Measurements from ENCODE around the gene TPCN2.
A peak's percentile ranks its signal among the peaks of the same experiment; 100 is the strongest.

The TPCN2 gene

DNA sequence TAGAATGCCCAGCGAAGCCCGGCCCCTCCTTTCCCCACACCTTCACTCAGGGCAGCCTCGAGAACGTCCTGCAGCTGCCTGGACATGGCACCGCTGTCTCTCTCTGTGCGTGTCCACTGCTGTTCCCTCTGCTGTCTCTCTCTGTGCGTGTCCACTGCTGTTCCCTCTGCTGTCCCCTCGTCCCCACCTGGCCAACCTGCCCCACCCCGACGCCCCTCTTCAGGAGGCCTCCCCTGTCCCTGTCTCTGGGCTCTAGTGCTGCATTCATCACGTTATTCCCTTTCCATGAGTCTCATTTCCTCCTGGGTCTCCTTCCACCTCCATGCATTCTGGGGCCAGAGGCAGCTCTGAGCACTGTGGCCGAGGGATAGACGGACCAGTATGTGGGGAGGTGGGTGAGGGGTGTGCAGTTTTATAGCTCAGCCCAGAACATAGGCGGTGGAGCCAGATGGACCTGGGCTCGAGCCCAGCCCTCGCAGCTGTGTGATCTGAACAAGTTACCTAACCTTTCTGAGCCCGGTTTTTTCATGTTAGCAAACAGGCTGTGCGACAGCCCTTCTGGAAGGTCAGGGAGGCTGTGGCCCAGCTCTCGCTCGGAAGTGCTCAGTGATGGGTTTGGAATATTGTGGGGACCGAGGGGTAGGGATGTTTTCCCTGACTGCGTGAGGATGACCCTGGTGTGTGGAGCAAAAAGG lies 65.1 kb downstream of the TPCN2 start:
- no peak for DNase-seq

DNA sequence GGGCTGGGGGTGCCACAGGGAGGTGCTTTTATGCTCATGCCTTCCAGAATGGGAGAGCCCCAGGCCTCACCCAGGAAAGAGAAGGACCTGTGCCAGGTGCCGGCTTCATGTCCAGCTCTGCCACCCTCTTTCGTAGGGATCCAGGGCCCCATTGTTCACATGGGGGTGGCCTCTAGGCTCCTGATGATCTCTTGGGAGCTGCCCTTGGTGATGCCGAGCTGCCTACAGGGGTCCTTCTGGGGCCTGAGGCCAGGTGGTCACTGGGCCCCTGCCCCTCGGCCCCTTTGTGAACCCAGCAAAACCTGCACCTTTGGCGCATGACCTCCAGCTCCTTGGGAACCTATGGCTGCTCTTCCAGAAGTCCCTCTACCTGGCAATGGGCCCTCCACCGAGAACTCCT lies 65.6 kb downstream of the TPCN2 start:
- DNase-seq: no peak

DNA sequence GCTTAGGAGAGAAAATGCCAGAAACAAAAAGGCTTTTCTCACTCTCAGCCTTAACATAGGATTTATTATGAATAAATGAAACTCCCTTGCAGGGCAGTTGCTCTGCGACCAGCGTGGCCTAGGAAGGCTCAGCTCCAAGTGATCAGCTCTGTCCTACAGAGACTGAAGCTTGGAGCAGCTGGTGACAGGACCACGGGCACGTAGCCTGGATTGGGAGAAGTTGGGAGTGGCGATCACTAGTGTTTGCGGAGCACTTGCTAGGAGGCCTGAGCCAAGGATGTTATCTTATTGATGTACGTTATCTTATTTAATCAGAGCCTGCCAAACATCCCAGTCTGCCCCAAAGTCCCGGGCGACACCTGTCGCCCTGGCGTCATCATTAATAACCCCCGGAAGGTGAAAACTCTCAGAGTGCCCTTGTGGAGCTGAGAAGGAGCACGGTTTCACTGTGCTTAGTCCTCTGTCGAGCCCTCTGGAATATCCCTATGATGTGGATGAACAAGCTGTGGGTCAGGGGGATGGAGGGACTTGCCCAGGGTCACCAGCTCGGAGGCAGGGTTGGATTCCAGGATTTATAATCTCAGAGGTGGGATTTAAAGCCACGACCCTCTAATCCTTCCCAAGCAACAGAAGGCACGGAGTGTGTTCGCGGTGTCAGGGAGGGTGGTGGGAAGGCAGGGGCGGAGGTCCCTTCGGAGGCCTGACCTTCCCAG lies 66.2 kb downstream of the TPCN2 start:
- no peak for DNase-seq

DNA sequence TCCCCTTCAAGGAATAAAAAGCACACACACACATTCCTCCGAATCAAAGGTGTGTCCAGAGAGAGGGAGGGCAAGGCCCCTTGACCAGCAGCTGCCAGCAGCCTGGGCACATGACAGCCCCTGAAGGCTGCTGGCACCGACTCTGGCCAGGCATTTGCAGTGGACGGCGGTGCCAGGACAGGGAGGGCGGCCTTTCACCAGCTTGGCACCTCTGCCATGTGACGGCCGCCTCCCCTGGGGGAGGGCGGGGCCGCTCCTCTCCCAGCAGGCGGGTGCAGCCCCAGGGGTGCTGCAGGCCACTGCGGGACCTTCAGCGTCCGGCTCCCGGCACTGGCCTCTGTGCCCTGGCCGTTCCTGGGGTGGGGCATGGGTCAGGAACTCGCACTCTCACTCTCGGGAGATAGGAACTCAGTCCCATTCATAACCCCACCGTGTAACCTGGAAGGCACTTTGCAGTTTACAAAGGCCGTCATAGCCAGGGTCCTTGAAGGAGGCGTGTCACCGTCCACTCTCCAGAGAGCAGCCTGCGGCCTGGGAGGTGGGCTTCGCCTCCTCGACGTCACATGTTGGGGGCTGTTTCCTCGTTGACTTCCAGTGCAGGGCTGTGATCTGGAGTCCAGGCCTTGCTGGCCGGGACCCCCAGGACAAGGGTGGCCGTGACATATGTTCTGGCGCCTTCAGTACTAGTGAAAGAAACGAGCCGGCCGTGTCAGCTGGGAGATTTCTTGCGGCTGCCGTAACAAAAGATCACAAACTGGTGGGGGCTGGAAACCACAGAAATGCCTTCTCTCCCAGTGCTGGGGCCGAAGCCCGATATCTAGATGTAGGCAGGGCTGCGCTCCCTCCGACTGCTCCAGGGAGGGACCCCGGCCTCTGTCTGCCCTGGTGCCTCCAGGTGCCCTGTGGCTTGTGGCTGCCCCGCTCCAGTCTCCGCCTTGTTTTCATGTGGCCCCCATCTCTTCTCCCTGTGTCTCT lies 67.1 kb downstream of the TPCN2 start:
- no peak for DNase-seq

DNA sequence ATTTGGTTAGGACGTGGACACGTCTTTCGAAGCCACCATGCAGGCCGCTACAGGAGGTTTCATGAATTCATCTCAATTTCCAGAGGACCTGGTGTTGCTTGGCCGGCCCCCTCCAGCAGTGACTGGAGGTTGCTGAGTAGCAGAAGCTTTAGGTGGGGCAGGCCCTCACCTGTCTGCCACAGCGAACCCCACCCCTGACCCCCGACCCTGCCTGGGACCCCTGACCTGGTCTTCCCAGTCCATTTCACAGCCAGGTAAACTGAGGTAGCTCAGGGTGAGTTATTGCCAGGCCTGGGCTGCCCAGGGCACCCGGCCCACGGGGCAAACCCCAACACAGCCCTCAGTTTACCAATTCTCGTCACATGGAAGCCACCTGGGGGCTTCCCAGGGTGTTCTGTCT lies 67.9 kb downstream of the TPCN2 start:
- DNase-seq: no peak

DNA sequence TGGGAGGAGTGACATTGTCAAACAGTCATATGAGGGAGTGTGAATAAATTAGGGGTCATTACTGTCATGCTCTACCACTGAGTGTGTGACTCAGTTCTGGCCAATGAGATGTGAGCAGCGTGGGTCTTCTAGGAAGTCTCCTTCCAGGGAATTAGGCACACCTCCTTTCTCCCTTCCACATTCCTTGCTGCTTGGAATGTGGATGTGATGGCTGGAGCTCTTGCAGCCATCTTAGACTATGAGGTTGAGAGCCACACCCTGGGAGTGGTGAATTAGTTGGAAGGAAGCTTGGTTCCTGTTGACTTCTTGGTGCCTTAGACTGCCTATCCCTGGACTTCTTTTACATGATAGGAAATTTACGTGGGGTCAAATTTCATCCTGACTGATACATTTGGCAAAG lies 70.5 kb downstream of the TPCN2 start:
- no peak for DNase-seq

DNA sequence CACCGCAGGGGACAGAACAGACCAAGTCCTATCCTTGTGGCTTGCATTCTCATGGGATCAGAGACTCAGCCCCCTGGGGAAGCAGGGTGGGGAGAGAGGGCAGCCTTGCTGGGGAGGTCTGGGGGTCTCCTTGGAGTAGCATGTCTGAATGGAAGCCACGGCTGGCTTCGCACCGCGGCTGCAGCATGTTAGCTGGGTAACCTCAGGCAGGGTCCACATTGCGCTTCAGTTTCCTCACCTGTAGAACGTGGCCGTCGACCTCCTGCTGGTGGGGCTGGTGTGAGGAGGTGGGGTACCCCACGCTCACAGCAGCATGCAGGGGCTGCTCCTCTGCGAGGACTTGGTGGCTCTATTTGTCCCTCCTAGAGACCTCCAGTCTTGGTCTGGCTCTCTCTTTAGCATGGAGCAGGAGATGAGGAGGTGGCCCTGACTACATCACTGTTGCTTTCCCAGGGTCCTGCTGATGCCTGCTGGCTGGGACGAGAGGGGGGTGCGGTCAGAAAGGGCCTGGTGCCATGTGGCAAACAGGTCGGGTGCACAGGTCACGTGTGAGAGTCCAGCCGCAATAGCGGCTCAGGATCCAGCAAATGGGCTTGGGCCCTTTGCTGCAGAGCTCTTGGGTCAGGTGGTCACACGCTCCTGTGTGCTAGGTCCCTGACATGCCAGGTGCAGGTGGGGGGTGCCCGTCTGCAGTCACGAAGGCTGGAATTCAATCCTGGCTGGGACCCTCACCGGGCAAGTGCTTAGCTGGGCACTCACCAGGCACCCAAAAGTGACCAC lies 71.6 kb downstream of the TPCN2 start:
- DNase-seq: no peak

DNA sequence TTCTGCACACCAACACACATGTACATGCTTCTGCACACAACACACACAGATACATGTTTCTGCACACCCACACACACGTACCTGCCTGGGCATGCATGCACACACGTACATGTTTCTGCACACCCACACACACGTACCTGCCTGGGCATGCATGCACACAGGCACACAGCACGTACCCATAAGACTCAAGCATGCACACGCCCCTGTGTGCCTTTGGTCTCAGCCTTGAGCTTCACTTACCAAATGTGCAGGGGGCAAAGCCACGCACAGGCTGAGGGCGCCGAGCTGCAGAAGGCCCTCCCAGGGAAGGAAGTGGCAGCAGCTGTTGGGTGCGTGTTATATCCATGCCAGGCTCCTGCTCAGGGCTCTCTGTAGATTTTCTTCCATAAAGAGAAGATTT lies 72.3 kb downstream of the TPCN2 start:
- no peak for DNase-seq

DNA sequence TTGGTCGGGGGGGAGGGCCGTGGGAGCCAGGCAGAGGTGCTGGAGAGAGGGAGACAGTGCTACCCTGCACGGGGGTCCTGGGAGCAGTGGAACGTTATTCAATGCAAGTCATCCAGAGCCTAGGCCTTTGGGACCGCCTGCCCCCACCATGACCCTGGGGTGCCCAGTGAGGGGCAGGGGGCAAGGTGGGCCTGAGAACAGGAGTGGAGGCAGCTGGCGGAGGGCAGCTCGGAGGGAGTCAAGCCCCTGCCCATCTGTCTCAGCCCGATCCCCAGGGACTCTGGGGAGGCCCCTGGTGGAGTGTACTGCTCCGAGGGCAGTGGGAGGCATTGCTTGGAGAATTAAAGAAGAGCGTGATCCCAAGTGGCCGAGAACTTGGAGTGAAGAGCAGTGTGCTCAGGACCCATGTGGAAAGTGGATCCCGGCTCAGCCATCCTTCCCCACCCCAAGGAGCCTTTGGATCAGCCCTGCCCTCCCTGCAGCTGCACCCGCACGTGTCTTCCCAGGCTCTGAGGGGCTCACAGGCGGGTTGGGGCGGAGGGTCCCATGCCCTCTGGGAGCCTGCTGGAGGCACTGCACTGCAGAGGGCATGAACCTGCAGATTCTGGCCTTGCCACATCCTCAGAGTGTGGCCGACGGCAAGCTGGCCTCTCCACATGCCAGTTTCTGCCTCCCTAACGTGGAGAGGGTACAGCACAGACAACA lies 73.0 kb downstream of the TPCN2 start:
- no peak for DNase-seq

DNA sequence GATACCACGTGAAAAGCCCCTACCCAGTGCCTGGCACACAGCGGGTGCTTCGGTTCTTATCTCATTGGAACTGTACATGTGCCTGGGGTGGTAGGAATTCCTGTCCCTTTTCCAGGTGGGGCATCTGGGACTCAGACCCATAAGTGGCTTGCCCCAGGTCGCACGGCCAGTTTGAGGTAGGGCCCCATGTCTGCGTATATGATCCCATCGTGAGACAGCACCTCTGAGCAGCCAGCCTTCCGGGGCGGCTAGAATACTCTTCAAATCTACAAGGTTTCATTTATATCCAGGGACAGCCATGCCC lies 73.5 kb downstream of the TPCN2 start:
- DNase-seq: no peak

DNA sequence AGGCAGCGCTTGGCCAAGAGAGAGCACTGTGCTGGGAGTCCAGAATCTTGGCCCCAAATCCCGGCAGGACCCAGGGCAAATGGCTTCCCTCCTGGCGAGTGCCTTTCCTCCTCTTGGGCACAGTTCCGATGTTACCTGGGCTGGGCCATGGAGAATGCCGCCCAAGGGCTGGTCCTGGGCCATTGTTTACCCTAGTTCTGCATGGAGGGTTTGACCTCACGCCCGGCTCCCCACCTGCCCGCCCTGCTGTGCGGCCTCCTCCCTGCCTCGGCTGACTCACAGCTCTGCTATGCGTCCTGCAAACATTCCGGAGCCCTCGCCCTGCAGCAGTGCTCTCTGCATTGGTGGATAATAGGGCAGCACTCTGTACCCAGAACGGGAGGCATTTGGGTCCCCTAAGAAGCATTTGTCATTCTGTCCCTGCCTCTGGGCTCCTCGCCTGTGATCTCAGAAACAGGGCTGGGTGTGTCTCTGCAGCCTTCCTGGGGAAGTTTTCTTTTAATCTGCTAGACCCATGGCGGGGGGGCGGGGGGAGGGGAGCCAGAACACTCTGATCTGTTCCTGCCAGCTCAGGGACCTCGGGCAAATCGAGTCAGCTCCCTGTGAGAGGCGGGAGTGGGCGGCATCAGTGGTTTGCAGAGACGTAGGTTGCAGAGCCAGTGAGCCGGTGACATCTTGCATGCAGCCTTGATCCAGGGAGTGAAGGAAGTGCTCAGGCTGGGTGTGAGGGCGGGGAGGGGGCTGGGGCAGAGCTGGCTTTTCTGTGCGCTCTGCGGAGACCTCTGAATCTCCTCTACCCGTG lies 74.1 kb downstream of the TPCN2 start:
- DNase-seq: peak; percentile 77

DNA sequence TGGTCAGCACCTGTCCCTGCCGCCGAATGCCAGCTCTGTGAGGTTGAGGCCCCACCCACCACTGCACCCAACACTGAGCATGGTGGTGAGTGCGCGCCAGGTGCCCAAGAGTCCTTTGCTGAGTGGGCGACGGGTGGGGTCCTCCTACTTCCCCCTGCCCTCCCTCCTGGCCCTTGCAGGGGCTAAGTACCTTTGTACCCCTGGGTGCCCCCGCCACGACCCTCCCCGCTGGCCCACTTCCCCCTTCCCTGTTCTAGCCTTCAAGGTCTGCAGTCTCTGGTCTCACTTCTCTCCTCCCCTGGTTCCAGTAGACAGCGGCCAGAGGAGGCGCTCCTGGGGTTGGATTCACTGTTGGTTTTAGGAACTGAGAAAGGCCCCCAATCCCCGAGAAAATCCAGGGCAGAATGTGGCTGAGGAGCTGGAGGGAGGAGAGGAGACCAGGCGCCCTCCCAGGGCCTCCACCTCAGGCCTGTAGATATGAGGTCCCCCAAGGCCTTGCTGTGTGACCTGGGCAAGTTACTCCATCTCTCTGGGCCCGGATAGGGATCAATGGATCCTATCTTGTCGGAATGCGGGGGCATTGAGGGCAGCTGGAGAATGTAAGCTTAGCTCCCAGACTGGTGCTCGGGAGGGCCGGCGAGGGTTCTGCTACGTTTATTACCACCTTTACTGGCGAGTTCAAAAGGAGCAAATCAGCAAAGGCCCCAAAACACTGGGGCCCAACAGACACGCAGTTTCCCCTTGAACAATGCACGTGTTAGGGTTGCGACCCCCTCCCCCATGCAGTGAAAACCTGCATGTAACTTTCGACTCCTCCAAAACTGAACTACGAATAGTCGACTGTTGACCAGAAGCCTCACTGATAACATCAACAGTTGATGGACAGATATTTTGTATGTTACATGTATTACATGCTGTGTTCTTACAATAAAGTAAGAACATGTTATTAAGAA lies 75.1 kb downstream of the TPCN2 start:
- DNase-seq: no peak

DNA sequence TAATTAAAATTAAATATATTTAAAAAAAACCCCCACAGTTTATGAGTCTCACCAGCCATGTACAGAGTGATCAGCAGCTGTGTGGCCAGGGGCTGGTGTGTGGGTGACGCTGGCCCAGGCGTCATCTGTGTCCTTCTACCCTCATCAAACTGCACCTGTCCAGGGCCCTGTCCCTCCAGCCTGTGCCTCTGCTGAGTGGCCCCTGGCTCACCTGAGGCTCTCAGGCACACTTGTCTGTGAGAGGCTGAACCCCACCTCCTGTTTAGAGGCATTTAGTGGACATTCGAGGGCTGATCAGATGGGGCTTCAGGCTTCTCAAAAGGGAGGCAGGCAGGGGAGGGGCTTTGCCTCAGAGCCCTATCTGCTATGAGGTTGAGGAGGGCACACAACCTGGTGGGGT lies 77.1 kb downstream of the TPCN2 start:
- DNase-seq: no peak

DNA sequence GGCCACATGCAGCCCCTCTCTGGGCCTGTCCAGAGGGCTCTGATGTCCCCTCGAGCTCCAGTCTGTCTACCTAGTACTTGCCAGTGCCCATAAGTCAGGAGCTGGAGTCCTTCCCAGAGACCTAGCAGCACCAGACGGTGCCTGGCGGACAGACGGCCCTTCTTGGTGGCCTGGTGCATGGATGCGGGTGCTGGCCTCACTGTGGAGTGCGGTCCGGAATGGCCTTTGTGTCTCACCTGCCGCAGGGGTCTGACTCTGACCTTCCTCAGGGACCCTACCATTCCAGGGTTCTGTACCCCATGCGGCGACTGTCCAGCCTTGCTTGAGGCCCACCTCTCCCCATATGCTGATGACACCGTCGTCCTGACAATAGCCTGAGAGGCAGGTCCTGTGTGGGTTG lies 77.6 kb downstream of the TPCN2 start:
- DNase-seq: no peak

DNA sequence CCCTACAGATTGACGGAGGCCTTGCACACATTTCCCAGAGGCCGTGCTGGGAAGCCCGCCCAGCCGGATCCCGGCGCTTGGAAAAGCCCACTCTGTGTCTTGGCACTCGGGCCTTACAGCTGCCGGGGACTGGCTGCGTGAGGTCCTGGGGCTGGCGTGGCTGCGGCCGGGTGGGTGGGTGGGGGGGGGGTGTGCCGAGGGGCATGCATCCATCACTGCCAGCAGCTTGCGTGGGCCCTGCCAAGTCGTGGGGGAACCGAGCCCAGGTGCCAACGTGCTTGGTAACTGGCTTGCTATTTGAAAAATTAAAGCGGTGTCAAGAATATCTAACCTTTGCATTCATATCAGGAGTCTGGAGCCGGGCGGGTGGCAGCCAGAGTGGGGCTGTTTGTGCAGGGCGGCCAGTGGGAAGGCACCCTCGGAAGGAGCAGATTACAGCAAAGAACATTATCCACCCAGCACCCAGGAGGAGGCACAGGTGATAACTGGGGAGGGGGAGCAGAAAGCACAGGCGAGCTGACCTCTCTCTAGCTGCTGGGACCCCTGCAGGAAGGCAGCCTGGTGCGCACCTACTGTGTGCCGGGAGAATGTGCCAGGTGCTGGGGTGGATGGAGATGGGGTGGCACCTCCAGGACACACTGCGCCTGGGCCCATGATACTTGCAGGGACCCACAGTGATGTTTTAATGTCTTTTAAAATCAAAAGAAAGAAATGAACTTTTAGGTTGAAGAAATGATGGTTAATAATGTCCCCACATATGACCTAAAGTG lies 78.5 kb downstream of the TPCN2 start:
- no peak for DNase-seq

DNA sequence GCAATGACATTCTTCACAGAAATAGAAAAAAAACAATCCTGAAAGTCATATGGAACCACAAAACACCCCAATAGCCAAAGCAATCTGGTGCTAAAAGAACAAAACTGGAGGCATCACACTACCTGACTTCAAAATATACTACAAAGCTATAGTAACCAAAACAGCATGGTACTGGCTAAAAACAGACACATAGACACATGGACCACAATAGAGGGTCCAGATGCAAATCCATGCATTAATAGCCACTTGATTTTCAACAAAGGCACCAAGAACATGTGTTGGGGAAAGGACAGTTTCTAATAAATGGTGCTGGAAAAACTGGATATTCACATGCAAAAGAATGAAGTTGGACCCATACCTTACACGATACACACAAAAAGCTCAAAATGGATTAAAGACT lies 79.2 kb downstream of the TPCN2 start:
- no peak for DNase-seq

DNA sequence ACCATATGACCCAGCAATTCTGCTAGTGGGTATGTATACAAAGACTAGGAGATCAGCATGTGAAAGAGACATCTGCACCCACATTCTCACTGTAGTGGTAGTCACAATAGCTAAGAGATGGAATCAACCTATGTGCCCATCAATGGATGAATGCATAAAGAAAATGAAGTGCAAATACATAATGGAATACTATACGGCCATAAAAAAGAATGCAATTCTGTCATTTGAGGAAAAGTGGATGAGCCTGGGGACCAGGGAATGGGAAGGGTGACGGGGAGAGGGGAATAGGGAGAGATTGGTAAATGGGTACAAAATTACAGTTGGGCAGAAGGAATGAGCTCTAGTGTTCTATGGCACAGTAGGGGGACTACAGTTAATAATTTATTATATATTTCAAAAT lies 80.3 kb downstream of the TPCN2 start:
- no peak for DNase-seq

DNA sequence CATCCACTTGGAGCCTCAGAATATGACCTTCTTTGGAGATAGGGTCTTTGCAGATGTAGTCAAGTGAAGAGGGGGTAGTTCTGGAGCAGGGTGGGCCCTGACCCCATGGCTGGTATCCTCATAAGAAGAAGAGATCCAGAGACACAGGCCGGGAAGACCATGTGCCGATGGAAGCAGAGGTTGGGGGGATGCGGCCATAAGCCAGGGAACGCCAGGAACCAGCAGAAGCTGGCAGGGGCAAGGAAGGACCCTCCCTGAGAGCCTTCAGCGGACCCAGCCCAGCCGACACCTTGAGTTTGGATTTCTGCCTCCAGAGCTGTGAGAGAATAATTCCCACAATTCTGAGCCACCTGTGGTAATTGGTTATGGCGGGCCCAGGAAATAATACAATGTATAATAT lies 80.9 kb downstream of the TPCN2 start:
- DNase-seq: no peak

DNA sequence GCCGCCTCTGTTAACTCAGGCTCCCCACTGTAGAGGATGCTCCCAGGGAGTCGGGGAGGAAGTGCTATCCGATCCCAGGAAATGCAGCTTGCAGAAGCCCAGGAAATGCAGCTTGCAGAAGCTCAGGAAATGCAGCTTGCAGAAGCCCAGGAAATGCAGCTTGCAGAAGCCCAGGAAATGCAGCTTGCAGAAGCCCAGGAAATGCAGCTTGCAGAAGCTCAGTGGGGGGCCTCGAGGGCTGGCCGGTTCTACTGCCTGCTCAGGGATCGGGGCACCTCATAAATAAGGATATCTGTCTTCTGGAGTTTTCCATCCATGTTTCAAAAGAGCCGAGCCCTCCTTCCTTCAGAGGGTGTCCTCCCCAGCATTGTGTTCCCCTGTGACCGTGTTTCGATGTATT lies 81.9 kb downstream of the TPCN2 start:
- DNase-seq: no peak
